SJSA1 (cell line): ENCODE measurements around the gene SEMA3G. TPM values are rescaled to one million over a fixed set of nuclear protein-coding genes. Genes with fewer than 3 reads are reported as not detected.
A peak's percentile ranks its signal among the peaks of the same experiment; 100 is the strongest.

Experiments used
- DNase-seq, 2 experiments: peaks; one replicate each; pipeline ENCODE4 v3.0.0-alpha.2; 2015 to 2020; ENCODE audit warnings: low spot score in 2 of 2, low read depth in 1 of 2
- H3K27ac ChIP-seq: fragments of 250-450 bp; sonication (Bioruptor Pico); 2 replicates; pipeline ENCODE4 v1.5.1; 2020; ENCODE audit warnings: mild to moderate bottlenecking, moderate library complexity
- H3K27me3 ChIP-seq: fragments of 250-450 bp; sonication (Bioruptor Pico); replicated peaks from 2 replicates; pipeline ENCODE4 v1.5.1; 2020; ENCODE audit warnings: mild to moderate bottlenecking, moderate library complexity
- H3K36me3 ChIP-seq: fragments of 250-450 bp; sonication (Bioruptor Pico); 2 replicates; pipeline ENCODE4 v1.5.1; 2020; ENCODE audit warnings: mild to moderate bottlenecking
- H3K4me1 ChIP-seq: fragments of 250-450 bp; sonication (Bioruptor Pico); replicated peaks from 2 replicates; pipeline ENCODE4 v1.6.1; 2021; ENCODE audit warnings: mild to moderate bottlenecking
- H3K4me3 ChIP-seq: fragments of 250-450 bp; sonication (Bioruptor Pico); 2 replicates; pipeline ENCODE4 v1.5.1; 2020; ENCODE audit warnings: mild to moderate bottlenecking
- H3K9me3 ChIP-seq: fragments of 250-450 bp; sonication (Bioruptor Pico); replicated peaks from 2 replicates; pipeline ENCODE4 v1.5.1; 2020; ENCODE audit warnings: mild to moderate bottlenecking
- total RNA-seq: library from RNA; depleted of rRNA; stranded (reverse); fragments of >200 nt; shearing (Covaris generic); gene quantifications from 2 replicates; pipeline ENCODE4 v1.2.3, GENCODE V29; 2014

Gene SEMA3G
- total RNA-seq, 1 experiment from 2014 or later: 0.13 TPM

DNA sequence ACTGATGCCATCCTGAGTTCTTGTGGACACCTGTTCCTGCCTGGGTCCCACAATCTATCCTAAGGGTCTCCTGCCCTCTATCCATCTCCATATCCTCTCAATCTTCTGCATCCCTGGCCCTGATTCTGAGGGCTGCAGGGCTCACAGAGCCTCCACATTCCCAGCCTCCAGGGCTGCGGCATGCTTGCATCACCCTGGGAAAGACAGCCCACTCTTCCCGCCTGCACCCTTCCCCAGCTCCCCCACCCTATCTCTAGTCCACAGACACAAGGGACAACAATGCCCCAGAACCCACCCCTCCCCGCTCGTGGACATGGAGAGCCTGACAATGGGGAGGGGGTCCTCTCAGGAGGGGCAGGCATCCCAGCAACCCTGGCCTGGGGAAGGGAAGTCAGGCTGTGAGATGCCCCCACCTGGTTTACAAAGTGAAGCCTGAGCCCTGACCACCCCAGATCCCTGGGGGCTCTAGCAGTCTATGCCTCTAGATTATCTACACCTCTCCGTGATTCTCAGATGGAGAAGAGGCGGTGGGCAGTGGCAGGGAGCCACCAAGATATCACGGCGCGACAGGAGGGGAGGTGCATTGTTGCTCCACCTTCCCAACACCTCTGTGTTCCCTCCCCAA is 10.3 kb downstream of the SEMA3G start:
- Histone ChIP-seq H3K27ac (no peak overlapping the region), H3K9me3 (no peaks in the 10 kb centered on the region), H3K4me3 (no peak overlapping the region), H3K27me3 (no peaks in the 10 kb centered on the region), H3K36me3 (no peaks in the 10 kb centered on the region), H3K4me1 (peaks cover 7% of the 10 kb centered on the region; the same call in 1 of the 2 replicates)
- DNase-seq: no peak

DNA sequence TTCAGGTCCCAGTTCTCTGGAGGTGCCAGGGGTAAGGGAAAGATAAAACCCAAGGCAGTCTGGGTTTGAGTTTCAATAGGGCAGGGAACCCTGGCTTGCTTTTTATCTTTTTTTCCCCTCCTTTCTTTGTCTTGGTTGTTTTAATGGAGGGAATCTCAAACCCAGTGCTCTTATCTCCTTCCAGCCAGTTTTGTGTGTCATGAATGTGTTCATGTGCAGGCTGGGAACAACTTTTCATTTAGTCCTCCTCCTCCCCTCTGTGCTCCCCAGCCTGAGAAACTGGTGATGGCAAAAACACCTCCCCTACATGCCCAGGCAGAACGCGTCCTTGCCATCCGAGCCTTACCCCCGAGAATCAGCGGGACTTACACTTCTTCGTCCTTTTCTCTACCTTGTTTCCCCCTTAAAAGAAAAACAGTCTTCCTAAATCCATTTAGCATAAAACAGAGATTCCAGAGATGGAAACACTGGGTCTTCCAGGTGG is 10.9 kb downstream of the SEMA3G start:
- no peak overlapping the region for H3K27ac ChIP-seq
- no peak for DNase-seq
- H3K4me1 ChIP-seq: peaks cover 10% of the 10 kb centered on the region; the same call in 1 of the 2 replicates
- H3K36me3 ChIP-seq: no peaks in the 10 kb centered on the region
- no peaks in the 10 kb centered on the region for H3K9me3 ChIP-seq
- no peaks in the 10 kb centered on the region for H3K27me3 ChIP-seq
- no peak overlapping the region for H3K4me3 ChIP-seq

DNA sequence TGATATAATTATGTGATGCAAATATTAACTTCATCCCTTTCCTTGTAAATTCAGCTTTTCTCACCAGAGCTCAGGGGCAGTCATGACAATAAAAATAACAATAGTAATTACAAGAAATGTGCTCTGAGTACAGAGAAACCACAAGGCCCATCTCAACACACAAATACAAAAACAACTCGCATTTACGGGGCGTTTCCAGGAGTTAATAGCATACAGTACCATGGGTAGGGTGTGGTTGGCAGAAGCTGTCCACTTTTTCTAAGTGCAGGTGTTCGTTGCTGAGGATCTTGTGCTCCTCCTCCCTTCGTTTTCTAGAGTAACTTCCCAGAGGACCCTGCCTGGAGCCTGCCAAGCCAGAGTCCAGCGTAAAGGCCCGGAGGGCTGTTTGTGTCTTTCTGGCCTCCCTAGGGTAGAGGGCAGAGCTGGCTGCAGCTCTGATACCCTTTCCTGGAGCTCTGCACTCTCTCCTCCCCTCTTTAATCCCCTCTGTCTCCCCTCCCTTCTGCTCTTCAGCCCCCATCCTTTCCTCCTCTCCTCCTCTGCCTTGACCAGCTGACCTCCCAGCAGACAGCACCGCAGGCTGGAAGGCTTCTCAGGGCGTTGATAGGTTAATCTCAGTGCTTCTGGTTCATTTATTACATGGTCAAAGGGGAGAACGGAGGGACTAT is 11.4 kb downstream of the SEMA3G start:
- Histone ChIP-seq H3K4me3 (no peak overlapping the region), H3K27ac (no peak overlapping the region), H3K9me3 (no peaks in the 10 kb centered on the region), H3K27me3 (no peaks in the 10 kb centered on the region), H3K4me1 (peaks cover 13% of the 10 kb centered on the region; the same call in 1 of the 2 replicates), H3K36me3 (no peaks in the 10 kb centered on the region)
- DNase-seq: no peak

DNA sequence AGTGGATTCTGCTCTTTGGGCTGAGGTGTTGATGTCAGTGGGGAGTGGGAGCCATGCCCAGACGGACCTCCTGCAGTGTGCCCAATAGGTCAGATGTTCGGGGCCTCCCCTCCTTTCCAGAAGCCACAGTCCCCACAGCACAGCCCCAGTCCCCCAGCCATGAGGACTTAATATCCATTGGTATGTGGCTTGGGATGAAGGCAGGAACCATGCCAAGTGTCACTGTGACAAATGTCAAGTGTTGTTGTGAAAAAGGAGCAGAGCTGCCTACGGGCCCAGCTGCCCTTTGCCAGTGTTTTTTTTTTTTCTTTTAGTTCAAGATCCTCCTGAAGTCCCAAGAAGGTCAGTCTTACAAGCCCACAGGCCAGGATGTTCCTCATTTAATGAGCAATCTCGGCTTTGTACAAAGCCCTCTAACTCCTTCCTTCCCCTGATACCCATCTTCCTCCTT is 12.2 kb downstream of the SEMA3G start:
- Histone ChIP-seq H3K36me3 (no peaks in the 10 kb centered on the region), H3K27ac (no peak overlapping the region), H3K9me3 (no peaks in the 10 kb centered on the region), H3K4me1 (peaks cover 13% of the 10 kb centered on the region; the same call in 1 of the 2 replicates), H3K27me3 (no peaks in the 10 kb centered on the region), H3K4me3 (no peak overlapping the region)
- no peak for DNase-seq

DNA sequence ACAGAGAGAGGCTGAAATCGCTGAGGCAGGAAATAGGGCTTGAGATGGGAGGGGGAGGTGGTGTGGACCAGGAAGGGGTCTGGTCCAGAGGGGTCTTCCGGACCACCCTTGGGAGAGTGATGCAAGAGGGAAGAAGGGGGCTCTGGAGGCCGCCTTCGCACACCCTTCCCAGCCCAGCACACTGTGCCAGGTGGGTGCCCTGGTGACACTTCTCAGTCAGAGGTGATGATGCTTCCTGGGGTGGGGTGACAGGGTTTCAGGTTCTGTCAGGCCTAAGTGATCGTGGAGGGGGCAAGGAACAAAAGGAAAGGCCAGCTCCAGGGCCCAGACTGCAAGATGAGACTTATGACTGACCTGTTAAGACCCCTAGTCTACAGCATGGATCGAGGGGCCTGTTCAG is 12.7 kb downstream of the SEMA3G start:
- no peaks in the 10 kb centered on the region for H3K27me3 ChIP-seq
- no peak overlapping the region for H3K27ac ChIP-seq
- H3K36me3 ChIP-seq: no peaks in the 10 kb centered on the region
- no peaks in the 10 kb centered on the region for H3K9me3 ChIP-seq
- H3K4me3 ChIP-seq: no peak overlapping the region
- H3K4me1 ChIP-seq: peaks cover 13% of the 10 kb centered on the region; the same call in 1 of the 2 replicates
- no peak for DNase-seq

DNA sequence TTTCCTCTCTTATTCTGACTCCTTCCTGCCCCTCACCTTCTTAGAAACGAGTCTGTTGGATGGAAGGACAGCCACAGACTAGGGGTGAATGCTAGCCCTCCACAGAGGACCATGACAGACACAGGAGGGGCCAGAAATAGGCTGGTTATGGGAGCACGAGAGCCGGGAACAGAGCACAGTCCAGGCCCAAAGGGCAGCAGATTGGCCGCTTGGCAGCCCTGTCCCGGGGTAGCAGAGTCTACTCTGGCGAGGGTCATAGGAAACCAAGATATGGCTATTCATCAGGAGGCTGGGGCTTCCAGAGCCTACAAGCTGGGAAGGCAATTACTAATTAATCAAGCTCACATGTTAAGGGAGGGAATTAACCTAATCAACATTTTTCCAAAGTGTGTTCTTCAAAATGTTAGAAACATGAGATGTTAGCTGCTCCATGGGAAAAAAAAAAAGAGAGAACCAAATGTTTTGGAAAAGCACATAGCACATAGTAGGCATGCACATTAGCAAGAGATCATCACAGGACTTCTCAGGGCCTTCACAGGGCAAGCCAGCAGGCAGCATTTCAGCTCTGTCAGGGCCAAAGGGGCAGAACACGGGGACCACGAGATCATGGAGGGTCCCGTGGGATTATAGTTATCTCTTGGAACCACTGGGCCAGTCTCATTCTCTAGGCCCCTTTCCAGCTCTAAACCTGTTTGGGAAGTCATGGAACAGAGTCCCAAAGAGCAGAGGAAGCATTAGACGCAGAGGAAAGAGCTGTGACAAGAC is 13.3 kb downstream of the SEMA3G start:
- Histone ChIP-seq H3K36me3 (no peaks in the 10 kb centered on the region), H3K9me3 (no peaks in the 10 kb centered on the region), H3K27me3 (no peaks in the 10 kb centered on the region), H3K4me1 (peaks cover 13% of the 10 kb centered on the region; the same call in 1 of the 2 replicates), H3K4me3 (no peak overlapping the region), H3K27ac (no peak overlapping the region)
- no peak for DNase-seq

DNA sequence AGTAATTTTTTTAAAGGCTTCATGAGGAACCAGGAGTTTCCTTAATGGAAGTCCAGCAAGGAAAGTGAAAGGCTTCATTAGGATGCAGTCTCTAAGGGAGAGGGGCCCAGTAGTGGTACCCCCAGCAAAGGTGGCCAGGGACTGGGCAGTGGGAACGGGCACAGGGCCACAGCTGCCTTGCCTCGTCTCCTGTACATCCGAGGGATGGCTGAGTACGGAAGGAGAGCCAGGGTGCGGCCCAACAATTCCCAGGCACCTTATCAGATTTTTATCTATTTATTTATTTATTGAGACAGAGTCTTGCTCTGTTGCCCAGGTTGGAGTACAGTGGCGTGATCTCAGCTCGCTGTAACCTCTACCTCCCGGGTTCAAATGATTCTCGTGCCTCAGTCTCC is 14.5 kb downstream of the SEMA3G start:
- Histone ChIP-seq H3K4me3 (no peak overlapping the region), H3K27ac (no peak overlapping the region)
- DNase-seq: no peak

DNA sequence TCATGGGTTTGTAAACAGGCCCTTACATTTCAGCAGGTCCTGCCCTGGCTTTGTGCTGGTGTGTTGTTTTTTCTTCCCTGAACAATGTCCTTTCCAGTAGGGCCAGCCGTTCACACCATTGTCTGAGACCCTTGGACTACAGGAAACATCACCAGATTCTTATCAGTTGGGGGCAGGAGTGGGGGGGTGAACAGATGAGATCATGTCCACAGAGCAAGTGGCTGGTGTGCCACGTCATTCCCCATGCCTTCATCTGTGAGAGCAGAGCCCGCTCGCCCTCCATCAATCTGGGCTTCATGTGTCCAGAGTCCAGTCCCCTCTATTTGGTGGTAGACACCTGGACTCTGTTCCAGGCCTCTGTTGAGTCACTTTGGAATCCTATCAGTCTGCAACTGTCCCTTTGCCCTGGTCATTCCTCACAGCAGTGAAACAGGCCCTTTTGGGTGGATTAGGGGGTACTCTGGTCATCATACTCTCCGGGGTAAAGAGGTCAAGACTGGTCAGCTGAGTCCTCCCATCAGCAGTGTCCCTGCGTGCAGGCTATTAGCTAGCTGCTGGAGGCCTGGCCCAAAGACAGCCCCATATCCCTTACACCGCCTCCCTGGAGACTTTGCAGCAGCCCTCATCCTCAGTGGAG is 15.0 kb downstream of the SEMA3G start:
- no peaks in the 10 kb centered on the region for H3K9me3 ChIP-seq
- no peaks in the 10 kb centered on the region for H3K36me3 ChIP-seq
- DNase-seq: peak in 1 of 2 experiments; percentile 25
- H3K4me1 ChIP-seq: peaks cover 13% of the 10 kb centered on the region; the same call in 1 of the 2 replicates
- H3K27me3 ChIP-seq: no peaks in the 10 kb centered on the region
- no peak overlapping the region for H3K27ac ChIP-seq
- H3K4me3 ChIP-seq: no peak overlapping the region

More for the DNA sequence above, 14.5 kb downstream of the SEMA3G start:
- Histone ChIP-seq H3K9me3 (no peaks in the 10 kb centered on the region), H3K27me3 (no peaks in the 10 kb centered on the region), H3K36me3 (no peaks in the 10 kb centered on the region), H3K4me1 (peaks cover 13% of the 10 kb centered on the region; the same call in 1 of the 2 replicates)

DNA sequence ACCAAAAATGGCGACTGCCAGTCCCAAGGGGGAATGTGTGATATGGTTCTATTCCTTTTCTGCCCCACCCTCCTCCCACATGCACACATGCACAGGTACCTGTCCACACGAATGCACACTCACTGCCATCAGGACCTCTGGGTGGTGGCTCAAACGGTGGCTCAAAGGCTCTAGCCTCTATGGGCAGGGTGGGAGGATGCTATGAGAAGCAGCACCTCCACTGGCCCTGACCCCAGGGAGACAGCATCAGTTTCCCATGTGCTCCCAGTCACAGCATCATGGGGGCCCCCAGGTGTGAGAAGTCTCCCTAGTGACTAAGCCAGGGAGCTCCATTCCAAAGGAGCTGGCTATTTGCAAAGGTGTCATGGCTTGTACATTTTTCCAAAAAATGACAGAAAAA is 15.9 kb downstream of the SEMA3G start:
- no peaks in the 10 kb centered on the region for H3K36me3 ChIP-seq
- H3K27me3 ChIP-seq: no peaks in the 10 kb centered on the region
- no peak overlapping the region for H3K27ac ChIP-seq
- H3K9me3 ChIP-seq: no peaks in the 10 kb centered on the region
- no peak for DNase-seq
- peaks cover 13% of the 10 kb centered on the region; the same call in 1 of the 2 replicates for H3K4me1 ChIP-seq
- H3K4me3 ChIP-seq: no peak overlapping the region

DNA sequence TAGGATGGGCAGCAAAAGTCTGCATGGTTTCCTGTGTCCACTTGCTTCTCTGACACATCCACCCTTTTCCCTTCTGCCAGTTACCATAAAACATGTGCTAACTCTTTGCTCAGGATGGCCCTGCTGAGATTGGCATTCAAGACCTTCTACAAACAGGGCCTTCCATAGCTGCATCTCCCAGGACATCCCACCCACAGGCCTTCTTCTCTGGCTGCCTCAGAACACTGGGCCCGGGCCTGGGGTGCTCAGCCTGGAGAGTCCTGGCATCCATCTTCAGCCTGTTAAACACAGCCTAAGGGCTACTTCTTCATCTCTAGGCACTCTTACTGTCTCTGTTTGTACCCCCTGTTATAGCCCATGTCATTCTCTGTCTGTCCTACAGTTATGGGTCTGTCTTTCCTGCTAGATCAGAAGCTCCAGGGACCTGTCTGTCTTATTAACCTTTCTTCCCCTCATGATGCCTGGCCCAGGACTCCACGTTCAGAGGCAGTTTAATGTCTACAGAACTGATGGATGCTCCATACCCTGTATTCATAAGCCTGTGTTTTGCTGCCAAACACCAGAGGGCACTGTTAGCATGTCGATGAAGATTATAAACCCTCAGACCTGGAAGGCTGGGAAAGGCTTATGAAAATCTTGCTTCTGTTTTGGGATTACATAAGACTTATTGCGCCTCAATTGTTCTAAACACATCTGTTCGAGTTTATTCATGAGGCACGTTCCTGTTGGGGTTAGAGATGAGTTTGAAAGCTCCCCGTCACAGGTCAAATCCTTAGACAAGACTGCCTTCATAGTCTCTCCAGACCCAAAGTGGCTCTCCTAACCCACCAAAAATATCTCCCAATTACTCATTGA is 16.5 kb downstream of the SEMA3G start:
- Histone ChIP-seq H3K4me3 (no peak overlapping the region), H3K36me3 (no peaks in the 10 kb centered on the region), H3K9me3 (no peaks in the 10 kb centered on the region), H3K27me3 (no peaks in the 10 kb centered on the region), H3K4me1 (peaks cover 13% of the 10 kb centered on the region; the same call in 1 of the 2 replicates), H3K27ac (no peak overlapping the region)
- peak in 1 of 2 experiments; percentile 35 for DNase-seq

DNA sequence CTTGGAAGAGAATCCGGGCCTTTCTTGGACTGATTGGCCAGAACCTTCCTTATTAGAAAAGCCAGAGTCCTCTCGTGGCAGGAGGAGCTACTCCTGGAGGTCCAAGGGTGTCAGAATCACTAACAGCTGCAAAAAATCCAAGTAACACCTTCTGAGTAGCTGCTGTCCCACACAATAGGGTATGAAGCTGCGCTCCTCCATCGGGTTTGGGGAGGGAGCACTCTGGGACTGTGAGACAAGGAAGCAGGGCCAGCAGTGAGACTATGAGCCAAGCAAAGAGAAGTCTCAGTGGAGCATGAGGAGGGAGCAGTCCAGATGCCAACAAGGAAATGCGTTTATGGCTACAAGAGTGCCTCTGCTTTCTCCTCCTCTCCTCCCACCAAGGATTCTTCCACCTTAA is 21.7 kb downstream of the SEMA3G start:
- no peak for DNase-seq
- no peaks in the 10 kb centered on the region for H3K4me1 ChIP-seq
- no peaks in the 10 kb centered on the region for H3K9me3 ChIP-seq
- no peaks in the 10 kb centered on the region for H3K27me3 ChIP-seq
- peaks cover 6% of the 10 kb centered on the region; the same call in 1 of the 2 replicates for H3K36me3 ChIP-seq
- no peak overlapping the region for H3K4me3 ChIP-seq
- H3K27ac ChIP-seq: no peak overlapping the region

DNA sequence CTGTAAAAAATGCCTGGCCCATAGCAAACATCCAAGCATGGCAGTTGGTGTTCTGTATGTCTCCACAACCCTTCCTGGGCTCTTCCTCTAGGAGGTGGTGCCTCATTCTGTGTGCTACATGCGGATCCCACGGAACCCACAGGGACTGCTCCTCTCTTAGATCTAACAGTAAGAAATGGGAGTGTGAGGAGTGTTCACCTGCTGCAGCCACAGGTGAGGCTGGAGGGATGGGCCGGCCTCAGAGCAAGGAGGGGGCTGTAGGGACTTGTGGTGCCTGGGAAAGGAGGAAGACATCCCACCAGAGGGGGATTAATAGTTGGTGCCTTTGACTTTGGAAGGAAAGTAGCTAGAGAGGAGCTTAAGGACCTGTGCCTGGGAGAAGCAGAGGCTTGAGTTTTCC is 22.2 kb downstream of the SEMA3G start:
- DNase-seq: no peak
- H3K4me1 ChIP-seq: no peaks in the 10 kb centered on the region
- H3K9me3 ChIP-seq: no peaks in the 10 kb centered on the region
- no peak overlapping the region for H3K4me3 ChIP-seq
- no peak overlapping the region for H3K27ac ChIP-seq
- peaks cover 6% of the 10 kb centered on the region; the same call in 1 of the 2 replicates for H3K36me3 ChIP-seq
- no peaks in the 10 kb centered on the region for H3K27me3 ChIP-seq

DNA sequence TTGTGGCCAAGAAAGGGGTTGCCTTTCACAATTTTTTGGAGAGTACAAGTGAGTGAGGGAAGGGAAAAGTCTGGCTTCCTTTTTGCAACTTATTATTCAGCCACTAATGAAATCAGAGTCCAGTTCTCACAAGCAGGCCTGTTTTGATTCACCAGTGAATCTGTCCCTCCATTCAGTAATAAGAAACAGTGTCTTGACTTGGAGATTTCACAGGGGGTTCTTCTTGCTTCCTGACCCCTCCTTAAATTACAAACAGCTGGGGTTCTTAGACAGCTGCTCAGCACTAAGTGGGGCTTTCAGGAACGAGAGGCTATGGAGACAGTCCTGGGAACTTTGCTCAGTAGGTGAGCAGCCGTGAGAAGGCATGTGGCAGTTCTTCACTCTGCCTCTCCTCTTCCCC is 24.5 kb downstream of the SEMA3G start:
- Histone ChIP-seq H3K27me3 (no peaks in the 10 kb centered on the region), H3K27ac (no peak overlapping the region), H3K4me1 (no peaks in the 10 kb centered on the region), H3K9me3 (no peaks in the 10 kb centered on the region), H3K4me3 (no peak overlapping the region), H3K36me3 (peaks cover 6% of the 10 kb centered on the region; the same call in 1 of the 2 replicates)
- DNase-seq: no peak
